Nephron progenitor cell (in vitro differentiated cells): ENCODE results near the gene BIRC7.

Experiments used
- DNase-seq: peaks from one replicate; pipeline ENCODE4 v3.0.0; 2021
- H3K27ac Mint-ChIP-seq: 2 replicates; pipeline ENCODE4 v1.8.0; 2021; ENCODE audit warnings: mild to moderate bottlenecking, moderate library complexity, mixed read lengths
- H3K27me3 Mint-ChIP-seq: 2 replicates; pipeline ENCODE4 v1.8.0; 2021; ENCODE audit warnings: mild to moderate bottlenecking, low read depth, mixed read lengths; ENCODE audit not compliant: poor library complexity
- H3K36me3 Mint-ChIP-seq: 2 replicates; pipeline ENCODE4 v1.8.0; 2021; ENCODE audit warnings: low read depth, mixed read lengths
- H3K4me1 Mint-ChIP-seq: 2 replicates; pipeline ENCODE4 v1.8.0; 2021; ENCODE audit warnings: mixed read lengths
- H3K4me3 Mint-ChIP-seq: 2 replicates; pipeline ENCODE4 v1.8.0; 2021; ENCODE audit warnings: mild to moderate bottlenecking, moderate library complexity, mixed read lengths
- H3K9me3 Mint-ChIP-seq: 2 replicates; pipeline ENCODE4 v1.8.0; 2021; ENCODE audit warnings: mild to moderate bottlenecking, moderate library complexity, mixed read lengths
- CTCF ChIP-seq: fragments of 200-600 bp; sonication (generic); IDR thresholded peaks from 2 replicates; pipeline ENCODE4 v1.5.0; 2021; ENCODE audit warnings: antibody characterized with exemption

BIRC7 gene

GRCh38 chr20:63280929-63281545 lies 45.3 kb downstream of the BIRC7 start:
- no peaks in the 10 kb centered on the region for H3K27me3 Mint-ChIP-seq
- TF ChIP-seq CTCF: peak; percentile 36
- no peaks in the 10 kb centered on the region for H3K9me3 Mint-ChIP-seq
- no peak for DNase-seq
- peaks cover 22% of the 10 kb centered on the region for H3K36me3 Mint-ChIP-seq
- no peak overlapping the region for H3K4me3 Mint-ChIP-seq
- no peaks in the 10 kb centered on the region for H3K4me1 Mint-ChIP-seq
- H3K27ac Mint-ChIP-seq: no peak overlapping the region

- no peak for DNase-seq
- H3K4me1 Mint-ChIP-seq: no peaks in the 10 kb centered on the region
- no peak for TF ChIP-seq CTCF
- H3K9me3 Mint-ChIP-seq: no peaks in the 10 kb centered on the region
- H3K36me3 Mint-ChIP-seq: peaks cover 22% of the 10 kb centered on the region
- H3K27me3 Mint-ChIP-seq: no peaks in the 10 kb centered on the region
- H3K27ac Mint-ChIP-seq: no peak overlapping the region
- H3K4me3 Mint-ChIP-seq: no peak overlapping the region
Observed at GRCh38 chr20:63281742-63282665, 46.3 kb downstream of the BIRC7 start.

- no peaks in the 10 kb centered on the region for H3K4me1 Mint-ChIP-seq
- H3K9me3 Mint-ChIP-seq: no peaks in the 10 kb centered on the region
- no peaks in the 10 kb centered on the region for H3K27me3 Mint-ChIP-seq
- H3K4me3 Mint-ChIP-seq: no peak overlapping the region
- TF ChIP-seq CTCF: no peak
- no peak for DNase-seq
- H3K27ac Mint-ChIP-seq: no peak overlapping the region
- peaks cover 22% of the 10 kb centered on the region for H3K36me3 Mint-ChIP-seq
Observed at GRCh38 chr20:63282946-63283345, 47.2 kb downstream of the BIRC7 start.

GRCh38 chr20:63283397-63284082 lies 47.8 kb downstream of the BIRC7 start:
- peak overlapping the region; percentile 87 for H3K27ac Mint-ChIP-seq
- H3K27me3 Mint-ChIP-seq: no peaks in the 10 kb centered on the region

GRCh38 chr20:63284083-63284440 lies 48.4 kb downstream of the BIRC7 start:
- no peak for TF ChIP-seq CTCF
- no peaks in the 10 kb centered on the region for H3K4me1 Mint-ChIP-seq
- no peaks in the 10 kb centered on the region for H3K9me3 Mint-ChIP-seq
- no peaks in the 10 kb centered on the region for H3K27me3 Mint-ChIP-seq
- peaks cover 16% of the 10 kb centered on the region for H3K36me3 Mint-ChIP-seq
- no peak overlapping the region for H3K4me3 Mint-ChIP-seq
- peak overlapping the region; percentile 87 for H3K27ac Mint-ChIP-seq
- DNase-seq: no peak

More at GRCh38 chr20:63283397-63284082, 47.8 kb downstream of the BIRC7 start:
- H3K4me3 Mint-ChIP-seq: no peak overlapping the region
- H3K36me3 Mint-ChIP-seq: peaks cover 21% of the 10 kb centered on the region
- DNase-seq: no peak
- no peak for TF ChIP-seq CTCF
- H3K9me3 Mint-ChIP-seq: no peaks in the 10 kb centered on the region
- H3K4me1 Mint-ChIP-seq: no peaks in the 10 kb centered on the region
